ENCODE results near the gene MEFV.
"Not testable (repeated sequence)": the region's sequence is repeated elsewhere in the genome, so short reads cannot be mapped to it uniquely, and the experiment has no call there.

The MEFV gene

GRCh38 chr16:3282103-3282729 is 25.8 kb upstream of the MEFV start:
- Mint-ChIP-seq H3K36me3 (ENCODE audit: insufficient read depth) (peaks cover 22% of the 10 kb centered on the region), H3K9me3 (no peaks in the 10 kb centered on the region), H3K27ac (peak overlapping the region; percentile 91 to 94), H3K4me3 (peak overlapping the region; percentile 86 to 89), H3K4me1 (ENCODE audit: low read depth in 2 of 2) (peaks cover 21 to 31% of the 10 kb centered on the region in 2 donors), H3K27me3 (no peaks in the 10 kb centered on the region)
- ATAC-seq (replicated peaks) = peak; percentile 15
- DNase-seq = no peak

- H3K4me3 Mint-ChIP-seq = peak overlapping the region; percentile 86 to 89
- no peaks in the 10 kb centered on the region for H3K27me3 Mint-ChIP-seq
- ATAC-seq (replicated peaks) (no peak), DNase-seq (no peak)
- no peak overlapping the region for H3K27ac Mint-ChIP-seq
- no peaks in the 10 kb centered on the region for H3K9me3 Mint-ChIP-seq
- H3K4me1 Mint-ChIP-seq (ENCODE audit: low read depth in 2 of 2) = peaks cover 21 to 31% of the 10 kb centered on the region in 2 donors
- H3K36me3 Mint-ChIP-seq (ENCODE audit: insufficient read depth) = peaks cover 20% of the 10 kb centered on the region
Observed at GRCh38 chr16:3281222-3281820, 24.9 kb upstream of the MEFV start.

GRCh38 chr16:3276679-3277078 is 20.2 kb upstream of the MEFV start:
- ATAC-seq (replicated peaks) (no peak), DNase-seq (no peak)
- no peaks in the 10 kb centered on the region for H3K9me3 Mint-ChIP-seq
- no peaks in the 10 kb centered on the region for H3K27me3 Mint-ChIP-seq
- peaks cover 2% of the 10 kb centered on the region for H3K36me3 Mint-ChIP-seq (ENCODE audit: insufficient read depth)
- no peak overlapping the region for H3K4me3 Mint-ChIP-seq
- H3K4me1 Mint-ChIP-seq (ENCODE audit: low read depth in 2 of 2) = no peaks in the 10 kb centered on the region
- H3K27ac Mint-ChIP-seq = no peak overlapping the region

GRCh38 chr16:3274947-3275346 is 18.5 kb upstream of the MEFV start:
- no peak overlapping the region for H3K4me3 Mint-ChIP-seq
- no peak for ATAC-seq (replicated peaks)
- no peaks in the 10 kb centered on the region for H3K4me1 Mint-ChIP-seq (ENCODE audit: low read depth in 2 of 2)
- H3K27ac Mint-ChIP-seq = no peak overlapping the region
- peaks cover 3% of the 10 kb centered on the region for H3K36me3 Mint-ChIP-seq (ENCODE audit: insufficient read depth)
- no peaks in the 10 kb centered on the region for H3K9me3 Mint-ChIP-seq
- H3K27me3 Mint-ChIP-seq = no peaks in the 10 kb centered on the region
- DNase-seq = no peak

- ATAC-seq (replicated peaks) (no peak), DNase-seq (no peak)
- H3K27ac Mint-ChIP-seq = no peak overlapping the region
- H3K9me3 Mint-ChIP-seq = no peaks in the 10 kb centered on the region
- H3K4me1 Mint-ChIP-seq (ENCODE audit: low read depth in 2 of 2) = no peaks in the 10 kb centered on the region
- peaks cover 5% of the 10 kb centered on the region for H3K36me3 Mint-ChIP-seq (ENCODE audit: insufficient read depth)
- H3K27me3 Mint-ChIP-seq = no peaks in the 10 kb centered on the region
- no peak overlapping the region for H3K4me3 Mint-ChIP-seq
Observed at GRCh38 chr16:3274490-3274889, 18.1 kb upstream of the MEFV start.

GRCh38 chr16:3271281-3271680 is 14.8 kb upstream of the MEFV start:
- not testable (repeated sequence) for H3K4me3 Mint-ChIP-seq; H3K9me3 Mint-ChIP-seq; ATAC-seq (replicated peaks); H3K27me3 Mint-ChIP-seq; H3K4me1 Mint-ChIP-seq (ENCODE audit: low read depth in 2 of 2); DNase-seq; H3K27ac Mint-ChIP-seq
- H3K36me3 Mint-ChIP-seq (ENCODE audit: insufficient read depth) = peaks cover 13% of the 10 kb centered on the region

GRCh38 chr16:3270718-3271117 is 14.3 kb upstream of the MEFV start:
- not testable (repeated sequence) for H3K27me3 Mint-ChIP-seq; H3K27ac Mint-ChIP-seq; H3K4me1 Mint-ChIP-seq (ENCODE audit: low read depth in 2 of 2); H3K4me3 Mint-ChIP-seq; DNase-seq; H3K9me3 Mint-ChIP-seq; ATAC-seq (replicated peaks)
- H3K36me3 Mint-ChIP-seq (ENCODE audit: insufficient read depth) = peaks cover 12% of the 10 kb centered on the region

- ATAC-seq (replicated peaks) (no peak), DNase-seq (no peak)
- peaks cover 27% of the 10 kb centered on the region for H3K36me3 Mint-ChIP-seq (ENCODE audit: insufficient read depth)
- no peak overlapping the region for H3K27ac Mint-ChIP-seq
- no peaks in the 10 kb centered on the region for H3K27me3 Mint-ChIP-seq
- no peaks in the 10 kb centered on the region for H3K9me3 Mint-ChIP-seq
- peaks cover 11 to 16% of the 10 kb centered on the region in 2 donors for H3K4me1 Mint-ChIP-seq (ENCODE audit: low read depth in 2 of 2)
- H3K4me3 Mint-ChIP-seq = no peak overlapping the region
Observed at GRCh38 chr16:3268294-3268693, 11.9 kb upstream of the MEFV start.

GRCh38 chr16:3266873-3267537 is 10.6 kb upstream of the MEFV start:
- Mint-ChIP-seq H3K4me1 (ENCODE audit: low read depth in 2 of 2) (peaks cover 19 to 25% of the 10 kb centered on the region in 2 donors), H3K27me3 (no peaks in the 10 kb centered on the region), H3K27ac (no peak overlapping the region), H3K9me3 (no peaks in the 10 kb centered on the region), H3K4me3 (no peak overlapping the region), H3K36me3 (ENCODE audit: insufficient read depth) (peaks cover 29% of the 10 kb centered on the region)
- DNase-seq = no peak
- no peak for ATAC-seq (replicated peaks)

GRCh38 chr16:3264137-3265036 is 8.0 kb upstream of the MEFV start:
- ATAC-seq (replicated peaks) = peak; percentile 85
- H3K36me3 Mint-ChIP-seq (ENCODE audit: insufficient read depth) = peaks cover 30% of the 10 kb centered on the region
- peak; percentile 89 to 93 (median 91) for DNase-seq
- no peaks in the 10 kb centered on the region for H3K9me3 Mint-ChIP-seq
- H3K4me1 Mint-ChIP-seq (ENCODE audit: low read depth in 2 of 2) = peaks cover 21 to 25% of the 10 kb centered on the region in 2 donors
- peak overlapping the region; percentile 95 for H3K27ac Mint-ChIP-seq
- peak overlapping the region; percentile 85 to 89 for H3K4me3 Mint-ChIP-seq
- H3K27me3 Mint-ChIP-seq = no peaks in the 10 kb centered on the region

GRCh38 chr16:3262517-3262916 is 6.1 kb upstream of the MEFV start:
- no peak for DNase-seq
- H3K27me3 Mint-ChIP-seq = peaks cover 0 to 10% of the 10 kb centered on the region in 2 donors
- H3K36me3 Mint-ChIP-seq (ENCODE audit: insufficient read depth) = peaks cover 22% of the 10 kb centered on the region
- no peak for ATAC-seq (replicated peaks)
- no peaks in the 10 kb centered on the region for H3K9me3 Mint-ChIP-seq
- peaks cover 21 to 25% of the 10 kb centered on the region in 2 donors for H3K4me1 Mint-ChIP-seq (ENCODE audit: low read depth in 2 of 2)
- peak overlapping the region; percentile 95 for H3K27ac Mint-ChIP-seq
- H3K4me3 Mint-ChIP-seq = peak overlapping the region; percentile 85 to 89

GRCh38 chr16:3259836-3260235 is 3.4 kb upstream of the MEFV start:
- peaks cover 5 to 26% of the 10 kb centered on the region in 2 donors for H3K27me3 Mint-ChIP-seq
- peaks cover 19% of the 10 kb centered on the region in 2 donors for H3K4me1 Mint-ChIP-seq (ENCODE audit: low read depth in 2 of 2)
- ATAC-seq (replicated peaks) = no peak
- no peak overlapping the region for H3K27ac Mint-ChIP-seq
- H3K4me3 Mint-ChIP-seq = no peak overlapping the region
- no peaks in the 10 kb centered on the region for H3K9me3 Mint-ChIP-seq
- no peak for DNase-seq
- H3K36me3 Mint-ChIP-seq (ENCODE audit: insufficient read depth) = peaks cover 20% of the 10 kb centered on the region

- Mint-ChIP-seq H3K4me3 (no peak overlapping the region), H3K36me3 (ENCODE audit: insufficient read depth) (peaks cover 3% of the 10 kb centered on the region), H3K27me3 (peaks cover 5 to 26% of the 10 kb centered on the region in 2 donors), H3K4me1 (ENCODE audit: low read depth in 2 of 2) (peaks cover 0 to 2% of the 10 kb centered on the region in 2 donors), H3K27ac (no peak overlapping the region), H3K9me3 (no peaks in the 10 kb centered on the region)
- ATAC-seq (replicated peaks) = no peak
- DNase-seq = no peak
Observed at GRCh38 chr16:3256866-3257465, 533 bp upstream of the MEFV start.
